Psoas muscle (tissue), 8 donors: ENCODE data around the gene KLHL3. TPM values are rescaled to one million over a fixed set of nuclear protein-coding genes. Genes with fewer than 3 reads are reported as not detected.

Source experiments
- ATAC-seq, 4 donors: fragments of 200-7000 bp; cut with Tn5 transposase; one replicate each; pipeline ENCODE4 v1.9.1; 2020; ENCODE audit warnings: moderate library complexity in 3 of 4, mild to moderate bottlenecking in 2 of 4
- DNase-seq, 2 donors: peaks; one replicate each; pipeline ENCODE4 v3.0.0-alpha.2; 2020
- H3K27ac ChIP-seq: fragments of 200-600 bp; one replicate; pipeline ENCODE4 v1.8.0; 2022
- H3K27me3 ChIP-seq, 3 donors: fragments of 200-600 bp in 1 of 3; one replicate each; pipeline versions ENCODE4 v1.6.1 to v1.8.0; 2013 to 2022; ENCODE audit warnings: low read length in 2 of 3, mild to moderate bottlenecking in 2 of 3, moderate library complexity in 1 of 3; ENCODE audit not compliant: insufficient read depth in 3 of 3
- H3K36me3 ChIP-seq, 2 donors: fragments of 200-600 bp in 1 of 2; one replicate each; pipeline versions ENCODE4 v1.6.1 to v1.8.0; 2013 to 2022; ENCODE audit warnings: low read depth in 1 of 2, mild to moderate bottlenecking in 1 of 2, moderate library complexity in 1 of 2; ENCODE audit not compliant: insufficient read depth in 1 of 2
- H3K4me1 ChIP-seq: fragments of 200-600 bp; one replicate; pipeline ENCODE4 v1.8.0; 2022
- H3K4me3 ChIP-seq: fragments of 200-600 bp; one replicate; pipeline ENCODE4 v1.8.0; 2022; ENCODE audit warnings: mild to moderate bottlenecking
- H3K9me3 ChIP-seq: fragments of 200-600 bp; one replicate; pipeline ENCODE4 v1.8.0; 2022
- WGBS, 3 donors: extraction: QIAGEN DNeasy Blood & Tissue Kit; methylation state at CpG; one replicate each; pipeline versions ENCODE4 v1.1.6 to v1.1.7; 2013; 5-methylcytosine and 5-hydroxymethylcytosine counted together
- intact Hi-C, 2 donors: fragments of 100-400 bp; cut with DNase I; formaldehyde crosslinking; loops; one replicate each; pipeline versions ENCODE4 v1.11.0 to v1.14.2; 2022
- polyA plus RNA-seq, 3 donors: library from polyadenylated mRNA; stranded (reverse); fragments of 200-250 nt; gene quantifications; one replicate each; pipeline ENCODE4 v1.2.3, GENCODE V29; 2013
- total RNA-seq, 4 donors: library from RNA; stranded (reverse); fragmentation: NEBNext Ultra II Directional in 2 of 4; extraction: Animal tissue kit (Norgen Biotek cat#: 25700) in 2 of 4; gene quantifications; one replicate each; pipeline versions ENCODE4 v1.2.1 to v1.2.4, GENCODE V29; 2021 to 2023
- TF ChIP-seq, protein P1 (sequence below): fragments of 200-600 bp; IDR thresholded peaks from one replicate; pipeline ENCODE4 v1.8.0; 2022; ENCODE audit warnings: antibody characterized with exemption
- donor health status: healthy with polysubstance abuse.
- donor health status: DM: no; HTN: no; CAD: no; lungs with moderate emphysema.
- donor health status: Bipolar disorder and iron deficiency.
- donor health status: healthy.
- donor health status: DM: yes; HTN: yes; CAD: no.
- donor health status: DM: no; HTN: no; CAD: no.
- donor health status: DM: no; HTN: no; CAD: no.
- donor health status: DM: yes; HTN: yes; CAD: no.

The KLHL3 gene
- total and polyA plus RNA-seq, 7 donors: 0.69 to 4.3 (median 1.9) TPM

DNA sequence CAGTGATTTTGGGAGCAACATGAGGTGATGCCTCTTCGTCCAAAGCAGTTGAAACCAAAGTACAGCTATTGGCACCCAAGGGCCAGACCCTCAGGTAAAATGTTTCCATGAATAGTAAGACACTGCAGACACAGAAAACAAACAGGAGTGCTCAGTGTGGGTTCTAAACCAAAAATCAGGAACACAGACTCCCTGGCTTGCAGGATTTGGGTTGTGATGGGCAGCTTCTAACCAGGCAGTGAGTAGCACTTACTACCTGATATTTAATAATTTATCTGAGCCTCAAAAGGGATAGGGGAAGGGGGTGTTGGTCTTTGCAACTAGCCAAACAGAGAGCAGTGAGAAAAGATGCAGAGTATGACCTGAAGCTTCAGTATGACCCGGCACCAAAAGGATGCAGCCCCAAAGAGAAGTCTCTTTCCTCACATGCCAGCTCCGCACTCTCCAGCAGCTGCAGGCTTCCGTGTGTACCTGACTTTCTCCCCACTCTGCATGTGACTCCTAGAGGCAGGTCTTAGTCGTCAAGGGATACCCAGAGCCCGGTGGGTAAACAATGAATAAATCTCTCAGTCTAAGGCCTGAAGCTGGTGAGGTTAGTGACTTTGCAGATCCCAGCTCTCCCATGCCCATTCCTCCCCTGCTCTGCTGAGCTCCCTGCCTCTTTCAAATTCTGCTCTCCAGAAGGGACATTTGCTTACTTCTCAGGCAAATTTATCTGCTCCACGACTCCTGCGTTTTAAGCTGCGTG is 131.4 kb downstream of the KLHL3 start:
- 37 to 41% (median 39%) methylated on average over 9 of the region's 9 CpGs for whole genome bisulfite sequencing, 3 donors
- DNase-seq: no peak

DNA sequence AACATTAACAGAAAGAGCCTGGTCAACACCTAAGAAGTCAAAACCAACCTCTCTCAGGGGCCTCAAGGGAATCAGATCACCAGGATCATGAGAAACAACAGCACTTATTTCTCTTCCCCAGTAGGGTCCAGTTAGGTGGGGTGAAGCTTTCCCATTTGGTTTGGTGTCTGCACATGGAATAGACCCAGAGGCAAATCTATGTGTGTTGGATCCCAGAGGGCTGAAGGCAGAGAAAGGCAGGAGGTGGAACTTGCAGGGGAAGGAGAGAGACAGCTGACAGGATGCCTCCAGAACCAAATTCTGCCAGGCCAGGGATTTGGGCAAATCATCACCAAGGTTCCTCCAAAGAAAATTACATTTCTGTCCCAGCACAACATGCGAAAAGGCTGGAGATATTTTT is 132.0 kb downstream of the KLHL3 start:
- no peak overlapping the region for H3K4me3 ChIP-seq
- peaks cover 0 to 17% (median 0%) of the 10 kb centered on the region in 3 donors for H3K27me3 ChIP-seq
- no peaks in the 10 kb centered on the region for H3K9me3 ChIP-seq
- TF ChIP-seq, protein P1, sequence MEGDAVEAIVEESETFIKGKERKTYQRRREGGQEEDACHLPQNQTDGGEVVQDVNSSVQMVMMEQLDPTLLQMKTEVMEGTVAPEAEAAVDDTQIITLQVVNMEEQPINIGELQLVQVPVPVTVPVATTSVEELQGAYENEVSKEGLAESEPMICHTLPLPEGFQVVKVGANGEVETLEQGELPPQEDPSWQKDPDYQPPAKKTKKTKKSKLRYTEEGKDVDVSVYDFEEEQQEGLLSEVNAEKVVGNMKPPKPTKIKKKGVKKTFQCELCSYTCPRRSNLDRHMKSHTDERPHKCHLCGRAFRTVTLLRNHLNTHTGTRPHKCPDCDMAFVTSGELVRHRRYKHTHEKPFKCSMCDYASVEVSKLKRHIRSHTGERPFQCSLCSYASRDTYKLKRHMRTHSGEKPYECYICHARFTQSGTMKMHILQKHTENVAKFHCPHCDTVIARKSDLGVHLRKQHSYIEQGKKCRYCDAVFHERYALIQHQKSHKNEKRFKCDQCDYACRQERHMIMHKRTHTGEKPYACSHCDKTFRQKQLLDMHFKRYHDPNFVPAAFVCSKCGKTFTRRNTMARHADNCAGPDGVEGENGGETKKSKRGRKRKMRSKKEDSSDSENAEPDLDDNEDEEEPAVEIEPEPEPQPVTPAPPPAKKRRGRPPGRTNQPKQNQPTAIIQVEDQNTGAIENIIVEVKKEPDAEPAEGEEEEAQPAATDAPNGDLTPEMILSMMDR: no peak
- H3K4me1 ChIP-seq: no peaks in the 10 kb centered on the region
- intact Hi-C loops: no loop called here
- no peak overlapping the region for H3K27ac ChIP-seq
- no peaks in the 10 kb centered on the region for H3K36me3 ChIP-seq
- no peak for ATAC-seq
- WGBS, 3 donors: 92 to 98% (median 92%) methylated on average over 1 of the region's 1 CpG
- DNase-seq: no peak

More for the DNA sequence above, 131.4 kb downstream of the KLHL3 start:
- Histone ChIP-seq H3K4me1 (no peaks in the 10 kb centered on the region), H3K9me3 (no peaks in the 10 kb centered on the region), H3K4me3 (no peak overlapping the region), H3K27me3 (peaks cover 0 to 17% (median 0%) of the 10 kb centered on the region in 3 donors), H3K27ac (no peak overlapping the region), H3K36me3 (no peaks in the 10 kb centered on the region)
- intact Hi-C loops: no loop called here
- no peak for ATAC-seq
- TF ChIP-seq, protein P1: no peak

DNA sequence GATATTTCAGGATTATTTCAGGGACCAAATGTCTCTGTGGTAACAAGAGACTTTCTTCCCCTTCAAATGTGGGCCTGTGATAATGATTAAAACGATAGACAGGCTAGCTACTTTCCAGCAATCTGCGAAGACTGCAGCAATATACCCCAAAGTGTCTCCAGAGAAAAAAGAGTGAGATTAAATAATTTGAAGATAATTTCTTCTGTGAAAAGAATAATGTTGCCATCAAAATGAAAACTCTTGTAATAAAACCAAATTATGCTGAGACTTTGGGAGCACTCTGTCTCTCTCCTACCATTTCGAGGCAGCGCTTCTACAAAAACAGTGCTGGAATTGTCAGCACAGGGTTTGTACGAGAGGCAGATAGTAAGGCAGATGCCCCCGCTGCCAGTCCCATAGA is 132.5 kb downstream of the KLHL3 start:
- 86 to 87% (median 86%) methylated on average over 6 of the region's 6 CpGs for WGBS, 3 donors
- TF ChIP-seq, protein P1: no peak
- Histone ChIP-seq H3K4me1 (no peaks in the 10 kb centered on the region), H3K4me3 (no peak overlapping the region), H3K9me3 (no peaks in the 10 kb centered on the region), H3K36me3 (no peaks in the 10 kb centered on the region), H3K27ac (no peak overlapping the region), H3K27me3 (peaks cover 0 to 20% (median 0%) of the 10 kb centered on the region in 3 donors)
- ATAC-seq (no peak), DNase-seq (no peak)
- intact Hi-C loops: no loop called here

DNA sequence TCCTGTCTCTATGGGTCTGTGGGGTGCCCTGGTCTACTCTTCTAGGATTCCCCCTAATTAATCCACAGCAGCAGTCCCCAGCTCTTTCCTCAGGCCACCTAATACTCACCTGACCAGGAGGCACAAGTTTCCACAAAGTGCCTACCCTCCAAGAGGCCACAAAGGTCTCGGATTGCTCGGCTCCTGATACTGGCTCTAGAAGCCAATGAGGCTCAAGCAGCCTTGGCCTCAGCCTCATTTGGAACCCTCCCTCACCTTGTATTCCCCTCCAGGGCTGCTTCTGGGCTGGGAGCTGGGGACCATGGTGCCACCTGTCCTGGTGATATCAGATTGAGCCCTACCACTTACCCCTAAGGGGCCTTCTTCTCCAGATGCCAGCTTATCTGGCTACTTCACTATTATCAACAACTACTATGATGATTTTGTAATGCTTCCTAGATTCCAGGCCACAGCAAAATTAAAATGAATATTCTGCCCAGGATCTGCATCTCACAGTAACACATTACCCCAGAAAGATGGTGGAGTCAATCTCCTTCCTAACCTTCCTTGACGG is 133.1 kb downstream of the KLHL3 start:
- WGBS, 3 donors: 91 to 96% (median 93%) methylated on average over 3 of the region's 3 CpGs
- H3K36me3 ChIP-seq: no peaks in the 10 kb centered on the region
- H3K27ac ChIP-seq: no peak overlapping the region
- peaks cover 0 to 25% (median 0%) of the 10 kb centered on the region in 3 donors for H3K27me3 ChIP-seq
- ATAC-seq (no peak), DNase-seq (no peak)
- H3K4me1 ChIP-seq: no peaks in the 10 kb centered on the region
- intact Hi-C loops: no loop called here
- TF ChIP-seq, protein P1: no peak
- H3K9me3 ChIP-seq: no peaks in the 10 kb centered on the region
- no peak overlapping the region for H3K4me3 ChIP-seq
